ENCODE measurements around the gene C22orf39.

C22orf39 gene

GRCh38 chr22:19476023-19476422 is 28.5 kb upstream of the C22orf39 start:
- H3K79me2 ChIP-seq (ENCODE audit: insufficient read depth, low read length): peaks cover 84% of the 10 kb centered on the region
- H3K4me1 ChIP-seq (ENCODE audit: insufficient read depth, low read length): peaks cover 30% of the 10 kb centered on the region
- no peak overlapping the region for H3K27ac ChIP-seq (ENCODE audit: low read length)
- ATAC-seq (ENCODE audit: insufficient read depth, low read depth) (no peak), DNase-seq (no peak)
- peaks cover 71% of the 10 kb centered on the region for H4K20me1 ChIP-seq (ENCODE audit: insufficient read depth, low read length)
- no peaks in the 10 kb centered on the region for H3K27me3 ChIP-seq (ENCODE audit: insufficient read depth, low read length, poor library complexity)
- peaks cover 58% of the 10 kb centered on the region for H3K36me3 ChIP-seq (ENCODE audit: insufficient read depth, low read length)
- H3K9ac ChIP-seq (ENCODE audit: low read depth, low read length): no peak overlapping the region
- H2AFZ ChIP-seq (ENCODE audit: low read depth, low read length): no peak overlapping the region
- no peaks in the 10 kb centered on the region for H3K9me3 ChIP-seq (ENCODE audit: insufficient read depth, low read length, severe bottlenecking)
- peak overlapping the region; percentile 29; the same call in 1 of the 2 replicates for H3K4me2 ChIP-seq (ENCODE audit: insufficient read depth, low read length)
- TF ChIP-seq EZH2 (IDR thresholded peaks at IDR 0.05; ENCODE audit: borderline replicate concordance, low read depth, low read length, severe bottlenecking): no peak
- TF ChIP-seq CTCF (IDR thresholded peaks at IDR 0.05; ENCODE audit: borderline replicate concordance, extremely low read depth, low read length, poor library complexity, severe bottlenecking): no peak
- H3K4me3 ChIP-seq (ENCODE audit: low read depth in 1 of 2, low read length in 2 of 2): no peak overlapping the region

GRCh38 chr22:19473578-19473977 is 26.1 kb upstream of the C22orf39 start:
- no peak for TF ChIP-seq EZH2 (IDR thresholded peaks at IDR 0.05; ENCODE audit: borderline replicate concordance, low read depth, low read length, severe bottlenecking)
- no peak for TF ChIP-seq CTCF (IDR thresholded peaks at IDR 0.05; ENCODE audit: borderline replicate concordance, extremely low read depth, low read length, poor library complexity, severe bottlenecking)
- no peak overlapping the region for H2AFZ ChIP-seq (ENCODE audit: low read depth, low read length)
- no peaks in the 10 kb centered on the region for H3K9me3 ChIP-seq (ENCODE audit: insufficient read depth, low read length, severe bottlenecking)
- ATAC-seq (ENCODE audit: insufficient read depth, low read depth) (no peak), DNase-seq (no peak)
- no peak overlapping the region for H3K4me3 ChIP-seq (ENCODE audit: low read depth in 1 of 2, low read length in 2 of 2)
- peaks cover 22% of the 10 kb centered on the region for H3K4me1 ChIP-seq (ENCODE audit: insufficient read depth, low read length)
- peaks cover 77% of the 10 kb centered on the region for H3K36me3 ChIP-seq (ENCODE audit: insufficient read depth, low read length)
- H4K20me1 ChIP-seq (ENCODE audit: insufficient read depth, low read length): peaks cover 80% of the 10 kb centered on the region
- H3K27me3 ChIP-seq (ENCODE audit: insufficient read depth, low read length, poor library complexity): no peaks in the 10 kb centered on the region
- peaks cover 84% of the 10 kb centered on the region for H3K79me2 ChIP-seq (ENCODE audit: insufficient read depth, low read length)
- no peak overlapping the region for H3K27ac ChIP-seq (ENCODE audit: low read length)
- no peak overlapping the region for H3K9ac ChIP-seq (ENCODE audit: low read depth, low read length)
- no peak overlapping the region for H3K4me2 ChIP-seq (ENCODE audit: insufficient read depth, low read length)

- Histone ChIP-seq H3K36me3 (ENCODE audit: insufficient read depth, low read length) (peaks cover 90% of the 10 kb centered on the region), H2AFZ (ENCODE audit: low read depth, low read length) (no peak overlapping the region), H3K27ac (ENCODE audit: low read length) (no peak overlapping the region), H3K79me2 (ENCODE audit: insufficient read depth, low read length) (peaks cover 70% of the 10 kb centered on the region), H3K4me1 (ENCODE audit: insufficient read depth, low read length) (peaks cover 12% of the 10 kb centered on the region), H3K27me3 (ENCODE audit: insufficient read depth, low read length, poor library complexity) (no peaks in the 10 kb centered on the region), H4K20me1 (ENCODE audit: insufficient read depth, low read length) (peaks cover 74% of the 10 kb centered on the region), H3K4me3 (ENCODE audit: low read depth in 1 of 2, low read length in 2 of 2) (no peak overlapping the region), H3K9me3 (ENCODE audit: insufficient read depth, low read length, severe bottlenecking) (no peaks in the 10 kb centered on the region), H3K9ac (ENCODE audit: low read depth, low read length) (no peak overlapping the region), H3K4me2 (ENCODE audit: insufficient read depth, low read length) (no peak overlapping the region)
- ATAC-seq (ENCODE audit: insufficient read depth, low read depth): no peak
- DNase-seq: no peak
- TF ChIP-seq EZH2 (IDR thresholded peaks at IDR 0.05; ENCODE audit: borderline replicate concordance, low read depth, low read length, severe bottlenecking): no peak
- TF ChIP-seq CTCF (IDR thresholded peaks at IDR 0.05; ENCODE audit: borderline replicate concordance, extremely low read depth, low read length, poor library complexity, severe bottlenecking): no peak
Measured at GRCh38 chr22:19472233-19472632, 24.7 kb upstream of the C22orf39 start.

GRCh38 chr22:19471572-19471971 is 24.1 kb upstream of the C22orf39 start:
- peaks cover 66% of the 10 kb centered on the region for H3K79me2 ChIP-seq (ENCODE audit: insufficient read depth, low read length)

More at GRCh38 chr22:19471572-19471971, 24.1 kb upstream of the C22orf39 start:
- peaks cover 8% of the 10 kb centered on the region; the same call in 1 of the 2 replicates for H3K4me1 ChIP-seq (ENCODE audit: insufficient read depth, low read length)
- no peak overlapping the region for H3K9ac ChIP-seq (ENCODE audit: low read depth, low read length)
- H3K4me2 ChIP-seq (ENCODE audit: insufficient read depth, low read length): no peak overlapping the region
- TF ChIP-seq EZH2 (IDR thresholded peaks at IDR 0.05; ENCODE audit: borderline replicate concordance, low read depth, low read length, severe bottlenecking) (no peak), CTCF (IDR thresholded peaks at IDR 0.05; ENCODE audit: borderline replicate concordance, extremely low read depth, low read length, poor library complexity, severe bottlenecking) (no peak)
- ATAC-seq (ENCODE audit: insufficient read depth, low read depth): no peak
- peaks cover 72% of the 10 kb centered on the region for H4K20me1 ChIP-seq (ENCODE audit: insufficient read depth, low read length)
- H3K4me3 ChIP-seq (ENCODE audit: low read depth in 1 of 2, low read length in 2 of 2): no peak overlapping the region
- H3K36me3 ChIP-seq (ENCODE audit: insufficient read depth, low read length): peaks cover 96% of the 10 kb centered on the region
- no peak overlapping the region for H2AFZ ChIP-seq (ENCODE audit: low read depth, low read length)
- no peaks in the 10 kb centered on the region for H3K27me3 ChIP-seq (ENCODE audit: insufficient read depth, low read length, poor library complexity)
- H3K27ac ChIP-seq (ENCODE audit: low read length): no peak overlapping the region
- no peaks in the 10 kb centered on the region for H3K9me3 ChIP-seq (ENCODE audit: insufficient read depth, low read length, severe bottlenecking)
- no peak for DNase-seq
